Activated CD4-positive, alpha-beta T cell treated with anti-CD3 and anti-CD28 coated beads, Interleukin-2, amount 10 ng/mL, durations not matched to agents 7 days and 5 days (primary cell): ENCODE data around the gene LSM2. TPM values are rescaled to one million over a fixed set of nuclear protein-coding genes. Genes with fewer than 3 reads are reported as not detected.

ENCODE experiments used
- CTCF ChIA-PET: fragments of 350-600 bp; sonication (Branson Sonifier 250); formaldehyde crosslinking; loops from one replicate; lab custom pipeline; 2021; ENCODE audit warnings: antibody characterized with exemption; lab: Charles Lee
- POLR2A ChIA-PET: fragments of 350-600 bp; sonication (Branson Sonifier 250); formaldehyde crosslinking; loops from one replicate; lab custom pipeline; 2021; ENCODE audit warnings: antibody characterized with exemption; lab: Charles Lee
- DNase-seq: peaks from one replicate; pipeline ENCODE4 v3.0.0-alpha.2; 2020
- H3K27ac Mint-ChIP-seq: one replicate; pipeline ENCODE4 v1.8.0; 2021; ENCODE audit warnings: mild to moderate bottlenecking, moderate library complexity, mixed read lengths
- H3K27me3 Mint-ChIP-seq: one replicate; pipeline ENCODE4 v1.8.0; 2021; ENCODE audit warnings: mixed read lengths
- H3K36me3 Mint-ChIP-seq: one replicate; pipeline ENCODE4 v1.8.0; 2021; ENCODE audit warnings: low read depth, mixed read lengths
- H3K4me1 Mint-ChIP-seq: one replicate; pipeline ENCODE4 v1.8.0; 2021; ENCODE audit warnings: mixed read lengths
- H3K4me3 Mint-ChIP-seq: one replicate; pipeline ENCODE4 v1.8.0; 2021; ENCODE audit warnings: mild to moderate bottlenecking, moderate library complexity, mixed read lengths
- H3K9me3 Mint-ChIP-seq: one replicate; pipeline ENCODE4 v1.8.0; 2021; ENCODE audit warnings: mixed read lengths
- total RNA-seq, 2 experiments: library from RNA; stranded (reverse); gene quantifications; one replicate each; pipeline ENCODE4 v1.2.3, GENCODE V29; 2021

LSM2 gene
- total RNA-seq, 2 experiments from 2014 or later = 103 to 109 TPM

DNA sequence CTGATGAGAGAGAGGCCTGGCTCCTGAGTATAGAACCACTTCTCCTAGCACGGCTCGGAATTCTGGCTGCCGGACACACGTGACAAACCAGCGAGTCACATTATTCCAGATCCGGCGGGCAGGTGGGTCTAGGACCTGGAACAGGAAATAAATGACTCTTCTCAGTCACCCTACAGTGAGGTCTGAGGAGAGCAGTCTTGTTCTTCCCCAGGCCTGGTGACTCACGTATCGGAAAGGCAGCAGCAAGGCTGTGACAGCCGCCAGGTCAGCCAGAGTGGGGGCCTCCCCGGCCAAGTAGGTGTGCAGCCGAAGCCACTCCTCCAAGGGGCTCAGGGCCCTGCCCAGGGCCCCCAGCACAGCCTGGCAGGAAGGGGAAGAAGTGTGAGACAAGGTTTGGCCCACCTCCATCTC lies 14.0 kb downstream of the LSM2 start:
- Mint-ChIP-seq H3K4me3 (no peak overlapping the region), H3K36me3 (peaks cover 35% of the 10 kb centered on the region), H3K27me3 (no peaks in the 10 kb centered on the region), H3K27ac (no peak overlapping the region), H3K9me3 (no peaks in the 10 kb centered on the region), H3K4me1 (peaks cover 53% of the 10 kb centered on the region)
- no peak for DNase-seq
- ChIA-PET CTCF (interaction anchor here (0.9 to 3.3 kb wide), 2 partner anchors 15 to 54 kb away, joined by 3 to 21 read pairs; partner anchors contain the start of gene MSH5), POLR2A (no interaction called here)

DNA sequence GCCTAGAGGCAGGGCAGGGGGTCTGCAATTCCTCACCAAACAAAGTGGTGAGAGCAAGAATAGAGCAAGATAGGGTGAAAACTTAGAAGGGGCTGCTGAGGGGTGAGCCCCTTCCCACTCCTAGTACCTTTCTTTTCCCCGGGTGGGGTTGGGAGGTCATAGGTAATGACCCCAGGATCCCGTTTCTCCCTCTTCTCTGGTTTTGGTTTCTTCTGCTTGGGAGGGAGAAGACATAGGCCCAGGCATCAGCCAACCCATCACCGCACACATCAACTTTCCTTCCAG lies 14.7 kb downstream of the LSM2 start:
- Mint-ChIP-seq H3K27ac (peak overlapping the region; percentile 46), H3K4me3 (no peak overlapping the region), H3K27me3 (no peaks in the 10 kb centered on the region), H3K36me3 (peaks cover 33% of the 10 kb centered on the region), H3K4me1 (peaks cover 46% of the 10 kb centered on the region), H3K9me3 (no peaks in the 10 kb centered on the region)
- no peak for DNase-seq
- POLR2A ChIA-PET = no interaction called here
- CTCF ChIA-PET = interaction anchor here (0.9 to 3.3 kb wide), 7 partner anchors 10 to 245 kb away, joined by 3 to 21 read pairs (median 3); partner anchors contain the start of genes ATP6V1G2, LSM2 and MSH5

DNA sequence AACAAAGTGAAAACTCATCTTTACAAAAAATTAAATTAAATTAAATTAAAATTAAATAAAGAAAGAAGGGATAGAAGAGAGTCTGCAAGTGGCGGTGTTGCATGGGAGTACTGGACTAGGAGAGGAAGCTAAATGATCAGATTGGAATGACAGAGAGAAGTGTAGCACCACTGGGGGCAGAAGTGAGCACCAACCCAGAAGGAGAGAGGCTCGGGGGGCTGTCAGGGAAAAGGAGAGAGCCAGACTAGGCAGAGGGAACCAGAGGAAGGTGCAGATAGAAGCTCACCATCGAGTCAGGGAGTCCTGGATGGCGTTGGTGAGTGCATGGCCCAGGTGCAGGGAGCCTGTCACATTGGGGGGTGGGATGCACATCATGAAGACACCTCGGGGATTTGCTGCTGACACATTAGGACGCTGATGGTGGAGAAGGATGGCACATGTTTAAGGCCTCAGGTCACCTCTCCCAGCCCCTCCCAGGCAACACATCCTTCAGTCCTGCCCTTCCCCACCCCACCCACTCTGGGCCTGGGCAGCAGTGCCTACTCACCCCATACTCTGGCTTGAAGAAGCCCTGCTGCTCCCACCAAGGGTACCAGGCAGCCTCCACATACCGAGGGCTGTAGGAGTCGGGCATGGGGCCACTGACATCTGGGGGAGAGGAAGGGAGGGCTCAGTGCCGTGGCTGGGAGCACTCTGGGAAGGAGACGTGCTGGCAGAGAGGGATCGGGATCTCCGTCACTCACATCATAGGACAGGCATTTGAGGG lies 15.3 kb downstream of the LSM2 start:
- Mint-ChIP-seq H3K27ac (peak overlapping the region; percentile 72), H3K36me3 (peaks cover 35% of the 10 kb centered on the region), H3K4me3 (no peak overlapping the region), H3K4me1 (peaks cover 41% of the 10 kb centered on the region), H3K9me3 (no peaks in the 10 kb centered on the region), H3K27me3 (no peaks in the 10 kb centered on the region)
- POLR2A ChIA-PET = no interaction called here
- CTCF ChIA-PET = interaction anchor here (1.0 to 3.3 kb wide), 9 partner anchors 9 to 245 kb away, joined by 3 to 21 read pairs (median 3); partner anchors contain the start of genes ATP6V1G2, LSM2 and MSH5
- DNase-seq = peak; percentile 41

DNA sequence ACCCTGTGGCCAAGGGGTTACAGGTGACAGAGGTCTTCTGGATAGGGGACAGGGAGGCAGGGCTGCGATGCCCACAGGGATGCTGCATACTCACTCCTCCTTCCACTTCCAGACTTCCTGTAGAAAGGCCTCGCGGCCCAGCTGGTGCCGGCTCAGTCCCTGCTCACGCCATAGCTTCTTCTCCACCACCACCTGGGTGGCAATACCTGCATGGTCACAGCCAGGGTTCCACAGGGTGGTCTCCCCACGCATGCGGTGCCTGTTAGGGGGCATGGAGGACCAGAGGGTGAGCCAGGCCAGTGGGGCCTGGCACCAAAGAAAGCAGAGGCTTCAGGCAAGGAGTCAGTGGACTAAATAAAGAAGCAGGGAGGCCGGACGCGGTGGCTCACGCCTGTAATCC lies 21.3 kb downstream of the LSM2 start:
- POLR2A ChIA-PET = no interaction called here
- no peak overlapping the region for H3K4me3 Mint-ChIP-seq
- no peak for DNase-seq
- CTCF ChIA-PET = interaction anchor here (1.0 to 3.4 kb wide), 4 partner anchors 12 to 45 kb away, joined by 3 to 14 read pairs (median 4); partner anchors contain the start of genes LSM2 and MSH5
- no peak overlapping the region for H3K27ac Mint-ChIP-seq
- peaks cover 30% of the 10 kb centered on the region for H3K36me3 Mint-ChIP-seq
- no peaks in the 10 kb centered on the region for H3K27me3 Mint-ChIP-seq
- peaks cover 5% of the 10 kb centered on the region for H3K4me1 Mint-ChIP-seq
- H3K9me3 Mint-ChIP-seq = no peaks in the 10 kb centered on the region

DNA sequence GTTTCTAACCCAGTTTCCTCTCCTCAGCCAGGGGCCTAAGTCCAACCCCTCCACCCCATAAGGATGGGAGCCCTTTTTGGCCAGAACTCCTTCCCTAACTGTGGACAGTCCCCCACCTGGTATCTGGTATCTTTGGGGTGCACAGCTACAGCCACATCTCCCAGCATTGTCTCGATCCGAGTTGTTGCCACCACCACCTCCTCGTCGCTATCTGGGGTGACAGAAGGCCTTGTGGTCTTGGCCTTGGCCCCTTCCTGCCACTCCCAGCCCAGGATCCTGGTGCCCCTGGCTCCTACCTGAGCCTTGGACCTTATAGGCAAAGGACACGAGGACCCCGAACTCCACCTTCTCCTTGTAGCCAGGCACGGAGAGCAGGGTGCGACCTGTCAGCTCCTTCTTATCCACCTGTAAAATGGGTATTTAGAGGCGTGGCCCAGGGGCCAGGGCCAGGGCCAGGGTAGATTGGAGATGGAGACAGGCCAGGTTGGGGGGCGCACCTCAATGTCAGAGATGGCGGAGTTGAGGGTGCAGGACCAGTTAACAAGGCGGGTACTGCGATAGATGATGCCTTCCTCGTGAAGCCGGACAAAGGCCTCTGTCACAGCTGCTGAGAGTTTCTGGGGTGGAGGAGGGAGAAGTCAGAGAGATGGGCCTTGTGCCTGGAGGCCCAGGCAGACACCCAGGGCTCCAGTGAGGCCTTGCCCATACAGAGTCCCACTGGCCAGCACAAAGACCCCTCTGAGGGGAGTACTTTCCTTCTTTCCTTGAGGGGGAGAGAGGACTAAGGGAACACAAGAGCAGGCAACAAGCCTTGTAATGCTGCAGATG lies 22.5 kb downstream of the LSM2 start:
- Mint-ChIP-seq H3K4me1 (peaks cover 3% of the 10 kb centered on the region), H3K27ac (peak overlapping the region; percentile 47), H3K9me3 (no peaks in the 10 kb centered on the region), H3K4me3 (no peak overlapping the region), H3K27me3 (no peaks in the 10 kb centered on the region), H3K36me3 (peaks cover 24% of the 10 kb centered on the region)
- ChIA-PET CTCF (interaction anchor here (0.6 to 3.4 kb wide), 6 partner anchors 15 to 89 kb away, joined by 3 to 14 read pairs (median 3); no protein-coding TSS in a partner anchor), POLR2A (no interaction called here)
- DNase-seq = no peak

DNA sequence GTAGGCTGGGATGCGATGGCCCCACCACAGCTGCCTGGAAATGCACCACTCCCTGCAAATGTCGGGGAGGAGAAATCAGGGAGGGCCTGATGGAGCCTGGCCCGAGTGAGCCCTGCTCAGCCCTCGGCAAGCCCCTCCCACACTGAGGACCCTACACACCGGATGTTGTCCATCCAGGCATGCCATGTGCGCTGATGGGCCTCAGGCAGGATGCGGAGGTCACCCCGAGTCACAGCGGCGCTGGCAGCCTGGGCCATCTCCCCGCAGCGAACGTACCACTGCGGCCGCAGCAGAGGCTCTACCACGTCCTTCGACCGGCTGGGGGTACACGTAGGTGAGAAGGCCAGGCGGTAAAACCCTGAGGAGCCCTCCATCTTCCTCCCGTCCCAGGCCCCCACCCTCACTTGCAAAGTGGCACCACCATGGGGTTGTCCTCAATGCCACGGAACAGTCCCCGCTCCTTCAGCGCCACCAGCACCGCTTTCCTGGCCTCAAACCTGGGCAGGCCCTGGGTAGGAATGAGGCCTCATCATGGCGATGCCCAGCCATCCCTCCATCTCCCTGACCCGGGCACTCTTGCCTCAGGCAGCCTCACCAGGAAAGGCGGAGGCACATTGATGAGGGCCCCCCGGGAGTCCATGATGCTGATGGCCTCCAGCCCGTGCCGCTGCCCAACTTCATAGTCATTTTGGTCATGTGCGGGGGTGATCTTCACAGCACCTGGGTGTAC lies 24.5 kb downstream of the LSM2 start:
- Mint-ChIP-seq H3K4me1 (peaks cover 7% of the 10 kb centered on the region), H3K36me3 (peaks cover 24% of the 10 kb centered on the region)

DNA sequence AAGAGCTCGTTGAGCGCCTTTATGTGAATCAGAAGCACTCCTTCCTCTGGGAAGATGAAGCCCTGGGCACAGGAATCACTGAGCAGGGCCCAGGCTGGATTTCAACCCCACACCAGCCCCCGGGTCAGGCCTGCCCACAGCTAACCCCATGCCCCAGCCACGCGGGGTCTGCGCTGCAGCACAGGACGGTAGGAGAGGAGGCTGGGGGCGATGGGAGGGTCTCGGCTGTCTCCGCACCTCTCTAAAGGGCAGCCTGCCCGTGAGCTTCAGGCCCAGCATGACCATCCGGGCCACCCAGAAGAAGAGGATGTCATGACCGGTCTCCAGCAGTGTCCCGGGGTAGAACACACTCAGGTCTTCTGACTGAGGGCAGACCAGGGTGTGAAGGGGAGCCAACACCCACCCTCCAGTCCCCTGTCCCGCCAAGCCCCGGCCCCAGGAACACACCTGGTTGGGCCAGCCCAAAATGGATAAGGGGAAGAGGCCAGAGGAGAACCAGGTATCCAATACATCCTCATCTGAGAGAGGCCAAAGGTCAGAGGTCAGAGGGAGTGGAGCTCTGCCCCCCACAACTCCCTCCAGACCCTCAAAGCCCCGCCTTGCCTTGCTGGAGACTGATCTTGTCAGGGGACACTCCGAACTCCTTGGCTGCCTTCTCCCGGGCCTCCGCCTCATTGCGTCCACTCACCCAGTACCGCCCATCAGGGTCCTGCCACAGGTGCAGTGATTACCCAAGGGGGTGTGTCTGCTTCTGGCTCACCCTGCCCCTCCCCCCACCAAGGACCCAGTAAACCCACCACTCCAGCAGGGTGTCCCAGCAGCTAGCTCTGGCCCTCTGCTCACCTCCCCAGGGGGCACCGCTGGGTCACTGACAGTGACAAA lies 25.3 kb downstream of the LSM2 start:
- CTCF ChIA-PET = interaction anchor here (0.9 to 4.4 kb wide), 3 partner anchors 12 to 27 kb away, joined by 5 to 29 read pairs (median 13); partner anchors contain the start of gene VARS1
- POLR2A ChIA-PET = no interaction called here
- H3K27ac Mint-ChIP-seq = no peak overlapping the region
- peaks cover 22% of the 10 kb centered on the region for H3K36me3 Mint-ChIP-seq
- no peaks in the 10 kb centered on the region for H3K27me3 Mint-ChIP-seq
- H3K9me3 Mint-ChIP-seq = no peaks in the 10 kb centered on the region
- DNase-seq = no peak
- no peak overlapping the region for H3K4me3 Mint-ChIP-seq
- peaks cover 15% of the 10 kb centered on the region for H3K4me1 Mint-ChIP-seq

More for the DNA sequence above, 24.5 kb downstream of the LSM2 start:
- no peak for DNase-seq
- Mint-ChIP-seq H3K27ac (no peak overlapping the region), H3K27me3 (no peaks in the 10 kb centered on the region), H3K4me3 (no peak overlapping the region), H3K9me3 (no peaks in the 10 kb centered on the region)
- ChIA-PET CTCF (interaction anchor here (1.0 to 4.4 kb wide), 4 partner anchors 9 to 69 kb away, joined by 3 to 29 read pairs (median 5); no protein-coding TSS in a partner anchor), POLR2A (no interaction called here)

DNA sequence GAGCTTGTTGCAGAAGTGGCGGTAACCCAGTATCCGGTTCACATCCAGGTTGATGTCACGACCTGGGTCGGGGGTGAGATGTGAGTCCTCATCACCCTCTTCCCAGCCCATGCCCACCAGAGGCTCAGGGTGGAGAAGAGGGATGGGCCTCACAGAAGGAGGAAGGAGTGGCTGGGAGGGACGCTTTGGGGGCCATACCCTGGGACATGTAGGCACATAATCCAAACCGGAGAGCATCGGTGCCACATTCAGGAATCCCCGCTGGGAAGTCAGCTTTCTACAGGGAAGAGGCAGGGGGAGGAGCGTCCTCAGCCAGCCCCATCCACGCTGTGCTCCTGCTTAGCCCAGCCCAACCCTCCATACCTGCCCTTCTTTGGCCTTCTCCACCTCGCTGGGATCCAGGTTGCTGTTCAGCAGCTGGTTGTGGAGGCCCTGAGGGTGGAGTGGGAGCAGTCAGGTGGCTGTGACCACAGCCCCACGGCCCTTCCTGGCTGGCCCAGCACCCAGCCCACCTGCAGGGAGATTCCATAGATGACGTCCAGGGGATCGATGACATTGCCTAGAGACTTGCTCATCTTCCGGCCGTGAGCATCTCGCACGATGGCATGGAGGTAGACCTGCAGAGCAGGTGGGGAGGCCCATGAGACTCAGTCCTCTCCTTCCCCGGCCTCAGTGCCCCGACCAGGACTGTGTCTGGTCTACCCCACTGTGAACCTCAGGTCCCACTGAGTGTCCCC lies 26.1 kb downstream of the LSM2 start:
- Mint-ChIP-seq H3K27me3 (no peaks in the 10 kb centered on the region), H3K9me3 (no peaks in the 10 kb centered on the region), H3K36me3 (peaks cover 22% of the 10 kb centered on the region), H3K4me1 (peaks cover 23% of the 10 kb centered on the region), H3K27ac (no peak overlapping the region), H3K4me3 (no peak overlapping the region)
- no peak for DNase-seq
- ChIA-PET CTCF (interaction anchor here (0.9 to 4.4 kb wide), 3 partner anchors 11 to 28 kb away, joined by 5 to 29 read pairs (median 13); partner anchors contain the start of gene VARS1), POLR2A (no interaction called here)

DNA sequence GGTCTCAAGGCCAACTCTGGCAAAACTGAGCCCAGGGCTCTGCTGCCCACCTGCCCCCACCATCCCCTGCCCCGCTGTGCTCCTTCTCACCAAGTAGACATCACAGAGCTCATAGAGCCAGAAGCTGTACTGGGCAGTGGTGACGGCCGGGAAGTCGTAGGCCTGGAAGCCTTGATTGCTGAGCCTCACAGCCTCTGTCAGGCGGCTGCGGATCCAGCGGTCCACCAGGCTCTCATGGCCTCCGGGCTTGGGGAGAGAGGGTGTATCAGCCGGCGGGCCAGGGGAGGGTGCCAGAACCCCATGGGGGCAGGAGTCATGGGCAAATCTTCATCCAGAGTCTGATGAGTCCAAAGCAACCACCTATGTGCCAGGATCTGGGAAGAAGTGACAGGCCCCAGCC lies 26.9 kb downstream of the LSM2 start:
- DNase-seq = no peak
- ChIA-PET CTCF (interaction anchor here (2.7 to 4.4 kb wide), 2 partner anchors 10 to 15 kb away, joined by 13 to 29 read pairs; partner anchors contain the start of gene VARS1), POLR2A (no interaction called here)

DNA sequence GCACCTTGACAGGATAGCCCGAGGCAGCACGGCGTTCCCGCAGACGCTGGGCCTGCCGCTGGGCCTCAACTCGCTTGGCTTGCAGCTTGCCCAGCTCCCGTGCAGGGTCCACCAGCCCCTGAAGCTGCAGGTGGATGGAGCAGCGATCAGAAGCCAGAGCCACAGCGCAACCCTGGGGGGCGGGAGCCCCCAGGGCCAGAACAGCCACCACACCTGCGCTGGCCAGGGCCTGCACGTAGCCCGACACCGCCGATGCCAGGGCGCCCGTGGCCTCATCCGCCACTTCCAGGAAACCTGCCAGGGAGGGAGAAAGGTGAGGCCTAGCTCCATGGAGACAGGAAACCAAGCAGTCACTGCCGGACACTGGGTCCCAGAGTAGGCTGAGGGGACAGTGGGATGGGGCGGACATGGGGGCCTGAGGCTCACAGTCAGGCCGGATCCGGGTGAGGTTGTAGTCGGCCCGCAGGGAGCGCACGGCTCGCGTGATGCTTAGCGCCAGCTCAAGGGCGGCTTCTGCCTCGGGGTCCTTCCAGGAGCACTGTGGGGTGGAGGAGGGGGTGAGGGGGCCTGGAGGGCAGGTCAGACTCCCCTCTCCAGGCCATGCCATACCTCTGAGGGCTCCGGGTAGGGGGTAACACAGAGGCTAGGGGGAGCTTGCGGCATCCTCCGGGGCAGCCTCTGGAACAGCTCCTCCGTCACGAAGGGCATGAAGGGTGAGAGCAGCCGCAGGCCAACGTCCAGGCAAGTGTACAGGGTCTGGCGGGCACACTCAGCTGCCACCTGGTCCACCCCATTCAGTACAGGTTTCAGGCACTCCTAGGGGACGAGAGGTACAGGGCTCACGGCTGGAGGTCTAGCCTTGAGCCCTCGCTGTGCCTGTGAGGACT lies 27.5 kb downstream of the LSM2 start:
- CTCF ChIA-PET = interaction anchor here (2.7 to 4.4 kb wide), 2 partner anchors 10 to 16 kb away, joined by 13 to 29 read pairs; partner anchors contain the start of gene VARS1

More for the DNA sequence above, 26.9 kb downstream of the LSM2 start:
- H3K27me3 Mint-ChIP-seq = no peaks in the 10 kb centered on the region
- H3K4me1 Mint-ChIP-seq = peaks cover 29% of the 10 kb centered on the region
- H3K4me3 Mint-ChIP-seq = no peak overlapping the region
- H3K9me3 Mint-ChIP-seq = no peaks in the 10 kb centered on the region
- H3K36me3 Mint-ChIP-seq = peaks cover 22% of the 10 kb centered on the region
- no peak overlapping the region for H3K27ac Mint-ChIP-seq

More for the DNA sequence above, 27.5 kb downstream of the LSM2 start:
- POLR2A ChIA-PET = interaction anchor here (0.6 kb wide), 1 partner anchor 113 kb away, joined by 3 read pairs; no protein-coding TSS in a partner anchor
- Mint-ChIP-seq H3K4me1 (peaks cover 31% of the 10 kb centered on the region), H3K27me3 (no peaks in the 10 kb centered on the region), H3K4me3 (no peak overlapping the region), H3K27ac (no peak overlapping the region), H3K36me3 (peaks cover 17% of the 10 kb centered on the region), H3K9me3 (no peaks in the 10 kb centered on the region)
- DNase-seq = no peak
